ENCODE measurements around the gene SZT2. TPM values are rescaled to one million over a fixed set of nuclear protein-coding genes. Genes with fewer than 3 reads are reported as not detected.

The SZT2 gene
- total RNA-seq, 1 experiment from 2014 or later = 28.4 TPM

DNA sequence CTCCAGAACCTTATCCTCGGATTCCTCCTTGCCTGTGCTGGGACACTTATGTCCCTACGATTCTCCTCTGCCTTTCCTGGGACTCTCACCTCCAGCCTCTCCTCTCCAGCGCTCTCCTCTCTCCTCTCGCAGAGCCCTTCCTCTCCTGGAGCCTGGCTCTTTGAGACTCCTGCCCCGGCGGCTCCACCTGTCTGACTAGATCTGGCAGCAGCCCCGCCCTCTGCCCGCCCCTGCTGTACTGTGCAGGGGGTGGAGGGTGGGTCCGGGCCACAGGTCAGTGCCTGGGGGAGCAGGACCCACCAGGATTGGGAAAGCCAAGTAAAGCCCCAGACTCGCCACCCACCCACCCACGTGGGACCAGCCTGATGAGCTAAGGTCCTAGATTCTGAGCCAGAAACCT is 23.5 kb upstream of the SZT2 start:
- TF ChIP-seq, protein P1, sequence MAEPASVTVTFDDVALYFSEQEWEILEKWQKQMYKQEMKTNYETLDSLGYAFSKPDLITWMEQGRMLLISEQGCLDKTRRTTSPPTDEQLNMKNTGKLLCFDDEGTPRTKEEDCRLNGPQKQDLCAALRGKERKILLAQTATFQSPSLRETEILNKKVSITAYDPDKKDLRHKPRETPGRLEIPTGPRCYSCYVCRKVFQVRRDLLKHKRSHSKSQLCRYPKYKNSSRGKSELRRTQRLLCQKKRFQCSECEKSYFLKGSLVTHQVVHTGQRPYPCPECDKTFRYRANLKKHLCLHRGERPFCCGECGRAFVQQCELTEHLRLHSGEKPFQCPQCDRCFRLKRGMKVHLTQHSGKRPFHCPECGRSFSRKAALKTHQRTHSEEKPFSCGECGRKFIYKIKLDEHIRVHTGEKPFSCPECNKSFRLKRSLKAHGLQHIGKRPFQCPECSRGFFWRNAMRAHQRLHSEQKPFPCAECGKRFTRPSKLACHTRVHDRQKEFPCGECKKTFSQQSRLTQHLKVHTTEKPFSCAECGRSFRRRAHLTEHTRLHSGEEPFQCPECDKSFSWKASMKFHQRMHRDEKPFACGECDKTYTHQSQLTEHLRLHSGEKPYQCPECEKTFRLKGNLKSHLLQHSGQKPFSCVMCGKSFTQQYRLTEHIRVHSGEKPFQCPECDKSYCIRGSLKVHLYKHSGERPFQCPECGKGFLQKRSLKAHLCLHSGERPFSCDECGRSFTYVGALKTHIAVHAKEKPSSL (CRISPR knock-in tag; conservative IDR thresholded peaks at IDR 0.05) = no peak
- TF ChIP-seq SP1 (CRISPR knock-in tag; conservative IDR thresholded peaks at IDR 0.05) = 0 out of 2 replicates have a peak, but pooled peaks have one; percentile 13
- no peaks in the 10 kb centered on the region for H3K9me3 Mint-ChIP-seq
- H3K4me3 Mint-ChIP-seq = peak overlapping the region; percentile 81
- peak; percentile 69 for DNase-seq (ENCODE audit: low spot score)
- no peaks in the 10 kb centered on the region for H3K27me3 Mint-ChIP-seq (ENCODE audit: low read depth)
- ChIA-PET CTCF (interaction anchor here (0.6 kb wide), 1 partner anchor 13 kb away, joined by 3 read pairs; no protein-coding TSS in a partner anchor), POLR2A (no interaction called here)
- peak; percentile 40 for ATAC-seq
- H3K27ac Mint-ChIP-seq = peak overlapping the region; percentile 88
- peaks cover 31% of the 10 kb centered on the region for H3K4me1 Mint-ChIP-seq
- H3K36me3 Mint-ChIP-seq = peaks cover 34% of the 10 kb centered on the region

DNA sequence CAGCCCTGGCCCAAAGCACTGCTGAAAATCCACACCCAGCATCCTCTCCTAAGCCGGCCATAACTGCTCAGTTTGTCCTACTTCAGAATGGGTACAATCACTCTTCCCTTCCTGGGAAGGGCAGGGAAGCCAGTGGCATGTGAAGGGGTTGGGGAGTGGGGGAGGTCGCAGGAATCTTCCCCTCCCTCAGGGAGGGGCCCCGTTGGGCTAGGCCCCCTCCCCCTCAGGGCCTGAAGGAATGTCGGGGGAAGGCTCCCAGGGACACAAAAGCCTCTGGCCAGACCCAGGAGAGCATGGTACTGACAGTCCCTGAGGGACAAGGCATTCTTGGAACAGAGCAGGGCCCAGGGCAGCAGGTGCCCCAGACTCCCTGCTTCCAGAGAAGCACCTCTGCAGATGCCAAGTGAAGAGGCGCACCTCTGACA is 23.1 kb upstream of the SZT2 start:
- CTCF ChIA-PET = interaction anchor here (0.6 to 2.5 kb wide), 2 partner anchors 9 to 13 kb away, joined by 3 to 23 read pairs; partner anchors contain the start of gene CDC20
- ATAC-seq = peak; percentile 1
- POLR2A ChIA-PET = no interaction called here
- Mint-ChIP-seq H3K27me3 (ENCODE audit: low read depth) (no peaks in the 10 kb centered on the region), H3K27ac (no peak overlapping the region), H3K4me1 (peaks cover 26% of the 10 kb centered on the region), H3K4me3 (peak overlapping the region; percentile 81), H3K9me3 (no peaks in the 10 kb centered on the region), H3K36me3 (peaks cover 30% of the 10 kb centered on the region)
- peak; percentile 30 for DNase-seq (ENCODE audit: low spot score)
- peak; percentile 71; the same call in 1 of the 2 replicates for TF ChIP-seq GTF2I (CRISPR knock-in tag; conservative IDR thresholded peaks at IDR 0.05)
- no peak for TF ChIP-seq TEAD1 (CRISPR knock-in tag; IDR thresholded peaks at IDR 0.05)

DNA sequence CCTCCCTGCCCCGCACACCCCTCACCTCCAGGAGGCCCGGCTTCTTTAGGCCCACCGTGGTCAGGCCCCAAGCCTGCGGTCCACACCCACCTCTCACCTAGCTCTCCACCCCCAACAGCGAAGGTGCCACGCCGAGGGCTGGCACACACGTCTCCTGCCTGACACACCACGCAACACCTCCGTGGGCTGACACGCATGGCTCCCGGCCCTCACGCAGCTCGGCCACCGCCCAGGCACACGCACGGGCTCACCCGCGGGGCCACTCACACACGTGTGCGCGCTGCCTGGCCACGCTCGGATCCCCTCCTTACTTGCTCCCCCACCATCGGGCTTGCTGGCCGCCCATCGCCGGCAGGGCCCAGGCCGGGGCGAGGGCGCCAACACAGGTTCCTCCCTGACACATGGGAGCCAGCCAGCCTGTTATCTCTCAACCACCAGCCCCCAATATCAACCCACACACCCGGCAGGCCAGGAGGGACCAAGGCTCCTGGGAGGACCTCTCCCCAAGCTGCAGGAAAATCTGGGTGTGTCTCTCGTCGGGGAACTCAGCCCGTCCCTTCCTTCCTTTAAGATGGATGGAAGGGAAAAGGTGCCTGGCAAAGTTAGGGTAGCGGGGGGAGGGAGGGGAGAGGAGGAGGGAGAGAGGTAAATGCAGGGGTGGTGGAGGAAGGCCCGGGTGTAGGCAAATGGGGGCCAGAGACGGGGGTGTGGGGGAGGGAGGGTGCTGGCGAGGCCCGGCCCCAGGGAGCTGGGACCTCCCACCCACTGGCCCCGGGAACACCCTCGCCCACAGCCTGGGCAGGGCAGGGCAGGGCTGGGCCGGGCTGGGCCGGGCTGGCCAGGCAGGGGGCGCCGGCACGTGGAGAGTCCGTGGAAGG is 22.4 kb upstream of the SZT2 start:
- ChIA-PET CTCF (interaction anchor here (0.6 to 2.5 kb wide), 6 partner anchors 9 to 81 kb away, joined by 3 to 23 read pairs (median 6); partner anchors contain the start of genes C1orf210, CDC20, MED8 and SZT2), POLR2A (interaction anchor here (0.5 to 2.1 kb wide), 6 partner anchors 9 to 97 kb away, joined by 3 to 17 read pairs (median 4); partner anchors contain the start of genes CDC20, MED8, SZT2 and TMEM125)
- peak; percentile 30 for DNase-seq (ENCODE audit: low spot score)
- Mint-ChIP-seq H3K9me3 (no peaks in the 10 kb centered on the region), H3K4me1 (peaks cover 23% of the 10 kb centered on the region), H3K4me3 (peak overlapping the region; percentile 81), H3K36me3 (peaks cover 23% of the 10 kb centered on the region), H3K27ac (no peak overlapping the region), H3K27me3 (ENCODE audit: low read depth) (no peaks in the 10 kb centered on the region)
- peak; percentile 21 for ATAC-seq
- TF ChIP-seq, protein P2, sequence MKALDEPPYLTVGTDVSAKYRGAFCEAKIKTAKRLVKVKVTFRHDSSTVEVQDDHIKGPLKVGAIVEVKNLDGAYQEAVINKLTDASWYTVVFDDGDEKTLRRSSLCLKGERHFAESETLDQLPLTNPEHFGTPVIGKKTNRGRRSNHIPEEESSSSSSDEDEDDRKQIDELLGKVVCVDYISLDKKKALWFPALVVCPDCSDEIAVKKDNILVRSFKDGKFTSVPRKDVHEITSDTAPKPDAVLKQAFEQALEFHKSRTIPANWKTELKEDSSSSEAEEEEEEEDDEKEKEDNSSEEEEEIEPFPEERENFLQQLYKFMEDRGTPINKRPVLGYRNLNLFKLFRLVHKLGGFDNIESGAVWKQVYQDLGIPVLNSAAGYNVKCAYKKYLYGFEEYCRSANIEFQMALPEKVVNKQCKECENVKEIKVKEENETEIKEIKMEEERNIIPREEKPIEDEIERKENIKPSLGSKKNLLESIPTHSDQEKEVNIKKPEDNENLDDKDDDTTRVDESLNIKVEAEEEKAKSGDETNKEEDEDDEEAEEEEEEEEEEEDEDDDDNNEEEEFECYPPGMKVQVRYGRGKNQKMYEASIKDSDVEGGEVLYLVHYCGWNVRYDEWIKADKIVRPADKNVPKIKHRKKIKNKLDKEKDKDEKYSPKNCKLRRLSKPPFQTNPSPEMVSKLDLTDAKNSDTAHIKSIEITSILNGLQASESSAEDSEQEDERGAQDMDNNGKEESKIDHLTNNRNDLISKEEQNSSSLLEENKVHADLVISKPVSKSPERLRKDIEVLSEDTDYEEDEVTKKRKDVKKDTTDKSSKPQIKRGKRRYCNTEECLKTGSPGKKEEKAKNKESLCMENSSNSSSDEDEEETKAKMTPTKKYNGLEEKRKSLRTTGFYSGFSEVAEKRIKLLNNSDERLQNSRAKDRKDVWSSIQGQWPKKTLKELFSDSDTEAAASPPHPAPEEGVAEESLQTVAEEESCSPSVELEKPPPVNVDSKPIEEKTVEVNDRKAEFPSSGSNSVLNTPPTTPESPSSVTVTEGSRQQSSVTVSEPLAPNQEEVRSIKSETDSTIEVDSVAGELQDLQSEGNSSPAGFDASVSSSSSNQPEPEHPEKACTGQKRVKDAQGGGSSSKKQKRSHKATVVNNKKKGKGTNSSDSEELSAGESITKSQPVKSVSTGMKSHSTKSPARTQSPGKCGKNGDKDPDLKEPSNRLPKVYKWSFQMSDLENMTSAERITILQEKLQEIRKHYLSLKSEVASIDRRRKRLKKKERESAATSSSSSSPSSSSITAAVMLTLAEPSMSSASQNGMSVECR (CRISPR knock-in tag; IDR thresholded peaks at IDR 0.05; ENCODE audit: borderline replicate concordance) = 0 out of 2 replicates have a peak, but pooled peaks have one; percentile 36
- TF ChIP-seq, protein P3, sequence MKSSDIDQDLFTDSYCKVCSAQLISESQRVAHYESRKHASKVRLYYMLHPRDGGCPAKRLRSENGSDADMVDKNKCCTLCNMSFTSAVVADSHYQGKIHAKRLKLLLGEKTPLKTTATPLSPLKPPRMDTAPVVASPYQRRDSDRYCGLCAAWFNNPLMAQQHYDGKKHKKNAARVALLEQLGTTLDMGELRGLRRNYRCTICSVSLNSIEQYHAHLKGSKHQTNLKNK (CRISPR knock-in tag; IDR thresholded peaks at IDR 0.05) = no peak
- TF ChIP-seq, protein P4, sequence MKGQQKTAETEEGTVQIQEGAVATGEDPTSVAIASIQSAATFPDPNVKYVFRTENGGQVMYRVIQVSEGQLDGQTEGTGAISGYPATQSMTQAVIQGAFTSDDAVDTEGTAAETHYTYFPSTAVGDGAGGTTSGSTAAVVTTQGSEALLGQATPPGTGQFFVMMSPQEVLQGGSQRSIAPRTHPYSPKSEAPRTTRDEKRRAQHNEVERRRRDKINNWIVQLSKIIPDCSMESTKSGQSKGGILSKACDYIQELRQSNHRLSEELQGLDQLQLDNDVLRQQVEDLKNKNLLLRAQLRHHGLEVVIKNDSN (CRISPR knock-in tag; IDR thresholded peaks at IDR 0.05) = peak; percentile 42; the same call in 1 of the 2 replicates
- TF ChIP-seq FOXP1 (CRISPR knock-in tag; IDR thresholded peaks at IDR 0.05; ENCODE audit: borderline replicate concordance) = peak; percentile 21; the same call in 1 of the 2 replicates
- TF ChIP-seq, protein P5, sequence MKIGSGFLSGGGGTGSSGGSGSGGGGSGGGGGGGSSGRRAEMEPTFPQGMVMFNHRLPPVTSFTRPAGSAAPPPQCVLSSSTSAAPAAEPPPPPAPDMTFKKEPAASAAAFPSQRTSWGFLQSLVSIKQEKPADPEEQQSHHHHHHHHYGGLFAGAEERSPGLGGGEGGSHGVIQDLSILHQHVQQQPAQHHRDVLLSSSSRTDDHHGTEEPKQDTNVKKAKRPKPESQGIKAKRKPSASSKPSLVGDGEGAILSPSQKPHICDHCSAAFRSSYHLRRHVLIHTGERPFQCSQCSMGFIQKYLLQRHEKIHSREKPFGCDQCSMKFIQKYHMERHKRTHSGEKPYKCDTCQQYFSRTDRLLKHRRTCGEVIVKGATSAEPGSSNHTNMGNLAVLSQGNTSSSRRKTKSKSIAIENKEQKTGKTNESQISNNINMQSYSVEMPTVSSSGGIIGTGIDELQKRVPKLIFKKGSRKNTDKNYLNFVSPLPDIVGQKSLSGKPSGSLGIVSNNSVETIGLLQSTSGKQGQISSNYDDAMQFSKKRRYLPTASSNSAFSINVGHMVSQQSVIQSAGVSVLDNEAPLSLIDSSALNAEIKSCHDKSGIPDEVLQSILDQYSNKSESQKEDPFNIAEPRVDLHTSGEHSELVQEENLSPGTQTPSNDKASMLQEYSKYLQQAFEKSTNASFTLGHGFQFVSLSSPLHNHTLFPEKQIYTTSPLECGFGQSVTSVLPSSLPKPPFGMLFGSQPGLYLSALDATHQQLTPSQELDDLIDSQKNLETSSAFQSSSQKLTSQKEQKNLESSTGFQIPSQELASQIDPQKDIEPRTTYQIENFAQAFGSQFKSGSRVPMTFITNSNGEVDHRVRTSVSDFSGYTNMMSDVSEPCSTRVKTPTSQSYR (CRISPR knock-in tag; IDR thresholded peaks at IDR 0.05) = 0 out of 2 replicates have a peak, but pooled peaks have one; percentile 37
- TF ChIP-seq, protein P6, sequence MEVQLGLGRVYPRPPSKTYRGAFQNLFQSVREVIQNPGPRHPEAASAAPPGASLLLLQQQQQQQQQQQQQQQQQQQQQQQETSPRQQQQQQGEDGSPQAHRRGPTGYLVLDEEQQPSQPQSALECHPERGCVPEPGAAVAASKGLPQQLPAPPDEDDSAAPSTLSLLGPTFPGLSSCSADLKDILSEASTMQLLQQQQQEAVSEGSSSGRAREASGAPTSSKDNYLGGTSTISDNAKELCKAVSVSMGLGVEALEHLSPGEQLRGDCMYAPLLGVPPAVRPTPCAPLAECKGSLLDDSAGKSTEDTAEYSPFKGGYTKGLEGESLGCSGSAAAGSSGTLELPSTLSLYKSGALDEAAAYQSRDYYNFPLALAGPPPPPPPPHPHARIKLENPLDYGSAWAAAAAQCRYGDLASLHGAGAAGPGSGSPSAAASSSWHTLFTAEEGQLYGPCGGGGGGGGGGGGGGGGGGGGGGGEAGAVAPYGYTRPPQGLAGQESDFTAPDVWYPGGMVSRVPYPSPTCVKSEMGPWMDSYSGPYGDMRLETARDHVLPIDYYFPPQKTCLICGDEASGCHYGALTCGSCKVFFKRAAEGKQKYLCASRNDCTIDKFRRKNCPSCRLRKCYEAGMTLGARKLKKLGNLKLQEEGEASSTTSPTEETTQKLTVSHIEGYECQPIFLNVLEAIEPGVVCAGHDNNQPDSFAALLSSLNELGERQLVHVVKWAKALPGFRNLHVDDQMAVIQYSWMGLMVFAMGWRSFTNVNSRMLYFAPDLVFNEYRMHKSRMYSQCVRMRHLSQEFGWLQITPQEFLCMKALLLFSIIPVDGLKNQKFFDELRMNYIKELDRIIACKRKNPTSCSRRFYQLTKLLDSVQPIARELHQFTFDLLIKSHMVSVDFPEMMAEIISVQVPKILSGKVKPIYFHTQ (CRISPR knock-in tag; IDR thresholded peaks at IDR 0.05) = no peak

Measured in WTC11 (cell line).